Hepatic stellate cell (primary cell): ENCODE results near the gene RNF167.
"Not testable (repeated sequence)": the region's sequence is repeated elsewhere in the genome, so short reads cannot be mapped to it uniquely, and the experiment has no call there.

ENCODE experiments used
- DNase-seq: peaks from one replicate; pipeline ENCODE4 v3.0.0; 2011; ENCODE audit warnings: low spot score

The RNF167 gene

GRCh38 chr17:4902540-4902939, 37.5 kb upstream of the RNF167 start:
- no peak for DNase-seq

DNA sequence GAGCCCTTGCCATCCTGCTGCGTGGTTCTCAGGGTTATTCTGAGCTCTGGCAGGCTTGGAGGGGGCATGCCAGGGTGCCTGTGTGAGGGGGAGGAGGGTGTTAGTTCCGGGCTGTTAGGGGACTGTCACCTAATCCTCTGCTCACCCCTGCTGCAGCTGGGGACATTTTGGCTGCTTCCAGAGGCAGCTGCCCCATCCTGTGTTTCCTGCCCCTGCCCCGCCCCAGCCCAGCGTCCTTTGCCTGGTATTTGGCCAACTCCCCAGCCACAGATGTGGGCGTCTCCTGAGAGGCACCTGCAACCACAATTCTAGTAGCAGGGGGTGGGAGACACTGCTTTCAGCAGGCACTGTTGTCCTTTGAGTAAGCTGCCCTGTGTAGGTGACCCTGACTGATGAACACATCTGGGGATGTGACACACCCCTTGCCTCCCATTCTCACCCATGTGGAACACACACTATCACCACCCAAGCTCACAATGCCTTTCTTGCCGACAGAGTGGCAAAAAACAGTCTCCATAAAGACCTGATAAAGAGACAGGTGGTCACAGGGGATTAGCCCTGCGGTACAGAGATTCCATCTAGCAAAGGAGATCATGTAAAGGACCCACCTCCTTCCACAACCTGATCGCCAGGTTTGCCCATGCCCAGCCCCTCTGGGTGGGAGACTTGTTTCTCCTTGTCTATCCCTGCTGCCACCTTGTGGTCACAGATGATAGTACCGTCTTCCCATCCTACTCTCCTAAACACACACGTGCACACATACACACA, 36.8 kb upstream of the RNF167 start, which contains the start of gene CHRNE:
TSS of gene CHRNE (minus strand) at position 48 of the 768 bp plus-strand sequence. CDS start at position 13, 35 bp downstream.
- DNase-seq, result no peak

DNA sequence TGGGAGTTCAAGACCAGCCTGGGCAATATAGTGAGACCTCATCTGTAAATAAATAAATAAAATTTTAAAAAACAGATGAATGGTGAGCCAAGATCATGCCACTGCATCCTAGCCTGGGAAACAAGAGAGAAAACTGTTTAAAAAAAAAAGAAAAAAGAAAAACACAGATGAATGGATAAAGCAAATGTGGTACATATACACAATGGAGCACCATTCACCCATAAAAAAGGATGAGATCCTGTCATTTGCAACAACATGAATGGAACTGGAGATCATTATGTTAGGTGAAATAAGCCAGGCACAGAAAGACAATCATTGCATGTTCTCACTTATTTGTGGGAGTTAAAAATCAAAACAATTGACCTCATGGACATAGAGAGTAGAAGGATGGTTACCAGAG, 33.4 kb upstream of the RNF167 start:
- DNase-seq, result not testable (repeated sequence)

- no peak for DNase-seq
Observed at GRCh38 chr17:4908301-4908700, 31.8 kb upstream of the RNF167 start.

GRCh38 chr17:4908711-4909496, 31.2 kb upstream of the RNF167 start:
- peak; percentile 87 for DNase-seq

GRCh38 chr17:4913994-4914393, 26.1 kb upstream of the RNF167 start:
- DNase-seq, result no peak

DNA sequence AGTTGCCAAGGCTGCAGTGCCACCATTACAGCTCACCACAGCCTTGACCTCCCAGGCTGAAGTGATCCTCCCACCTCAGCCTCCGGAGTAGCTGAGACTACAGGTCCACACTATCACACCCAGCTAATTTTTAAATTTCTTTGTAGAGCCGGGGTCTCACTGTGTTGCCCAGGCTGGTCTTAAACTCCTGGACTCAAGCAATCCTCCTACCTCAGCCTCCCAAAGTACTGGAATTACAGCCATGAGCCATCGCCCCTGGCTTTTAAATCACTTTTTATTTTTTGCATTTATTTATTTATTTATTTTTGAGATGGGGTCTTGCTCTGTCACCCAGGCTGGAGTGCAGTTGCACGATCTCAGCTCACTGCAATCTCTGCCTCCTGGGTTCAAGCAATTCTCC, 25.5 kb upstream of the RNF167 start:
- DNase-seq, result not testable (repeated sequence)

DNA sequence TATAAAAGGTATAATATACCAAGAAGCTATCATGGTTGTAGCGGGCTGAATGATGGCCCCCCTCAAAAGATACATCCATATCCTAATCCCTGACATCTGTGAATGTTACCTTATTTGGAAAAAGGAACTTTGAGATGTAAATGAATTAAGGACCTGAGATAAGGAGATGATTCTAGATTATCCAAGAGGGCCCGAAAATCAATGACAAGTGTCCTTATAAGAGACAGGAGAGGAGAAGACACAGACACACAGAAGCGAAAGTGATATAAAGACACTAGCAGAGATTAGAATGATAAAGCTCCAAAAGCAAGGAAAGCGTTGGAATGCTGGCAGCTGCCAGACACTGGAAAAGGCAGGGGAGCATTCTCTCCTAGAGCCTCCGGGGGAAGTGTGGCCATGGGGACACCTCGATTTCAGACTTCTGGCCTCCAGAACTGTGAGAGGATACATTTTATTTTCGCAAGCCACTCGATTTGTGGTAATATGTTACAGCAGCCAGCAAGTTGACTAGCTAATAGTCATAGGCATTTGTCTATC, 20.5 kb upstream of the RNF167 start:
- no peak for DNase-seq

GRCh38 chr17:4920351-4921048, 19.6 kb upstream of the RNF167 start:
- DNase-seq, result no peak

DNA sequence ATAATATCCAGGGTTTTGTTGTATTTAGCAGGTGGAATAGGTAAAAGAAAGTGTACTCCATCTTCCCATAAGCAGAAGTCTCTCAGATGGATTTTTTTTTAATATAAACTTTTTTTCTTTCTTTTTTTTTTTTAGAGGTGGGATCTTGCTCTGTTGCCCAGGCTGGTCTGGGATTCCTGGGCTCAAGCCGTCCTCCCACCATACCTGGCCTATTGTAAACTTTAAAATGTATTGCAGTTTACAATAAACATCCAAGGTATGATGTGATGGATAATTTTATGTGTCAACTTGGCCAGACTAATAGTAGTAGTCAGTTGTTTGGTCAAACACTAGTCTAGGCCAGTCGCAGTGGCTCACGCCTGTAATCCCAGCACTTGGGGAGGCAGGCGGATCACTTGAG, 18.7 kb upstream of the RNF167 start:
- DNase-seq, result no peak

DNA sequence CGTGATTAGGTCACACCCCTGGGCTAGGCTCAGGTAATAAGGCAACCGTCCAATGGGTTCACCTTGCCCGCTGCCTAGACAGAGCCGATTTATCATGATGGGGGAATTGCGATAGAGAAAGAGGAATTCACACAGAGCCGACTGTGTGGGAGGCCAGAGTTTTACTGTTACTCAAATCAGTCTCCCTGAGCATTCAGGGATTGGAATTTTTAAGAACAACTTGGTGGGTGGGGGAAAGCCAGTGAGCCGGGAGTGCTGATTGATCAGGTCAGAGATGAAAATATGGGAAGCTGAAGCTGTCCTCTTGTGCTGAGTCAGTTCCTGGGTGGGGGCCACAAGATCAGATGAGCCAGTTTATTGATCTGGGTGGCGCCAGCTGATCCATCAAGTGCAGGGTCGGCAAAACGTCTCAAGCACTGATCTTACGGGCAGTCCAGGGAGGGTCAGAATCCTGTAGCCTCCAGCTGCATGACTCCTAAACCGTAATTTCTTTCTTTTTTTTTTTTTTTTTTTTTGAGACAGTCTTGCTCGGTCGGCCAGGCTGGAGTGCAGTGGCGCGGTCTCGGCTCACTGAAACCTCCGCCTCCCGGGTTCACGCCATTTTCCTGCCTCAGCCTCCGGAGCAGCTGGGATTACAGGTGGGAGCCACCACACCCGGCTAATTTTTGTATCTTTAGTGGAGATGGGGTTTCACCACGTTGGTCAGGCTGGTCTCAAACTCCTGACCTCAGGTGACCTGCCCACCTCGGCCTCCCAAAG, 13.3 kb upstream of the RNF167 start:
- DNase-seq, result not testable (repeated sequence)

DNA sequence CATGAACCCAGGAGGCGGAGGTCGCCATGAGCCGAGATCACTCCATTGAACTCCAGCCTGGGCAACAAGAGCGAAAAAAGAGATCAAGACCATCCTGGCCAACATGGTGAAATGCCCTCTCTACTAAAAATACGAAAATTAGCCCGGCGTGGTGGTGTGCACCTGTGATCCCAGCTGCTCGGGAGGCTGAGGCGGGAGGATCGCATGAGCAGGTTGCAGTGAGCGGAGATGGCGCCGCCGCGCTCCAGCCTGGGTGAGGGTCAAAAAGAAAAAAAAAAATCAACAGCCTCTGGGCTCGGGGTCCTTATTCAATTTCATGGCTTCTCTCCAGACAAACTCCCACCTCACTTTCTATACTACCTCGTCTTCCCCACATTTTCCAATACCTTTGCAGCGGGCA, 11.2 kb upstream of the RNF167 start:
- DNase-seq, result no peak

DNA sequence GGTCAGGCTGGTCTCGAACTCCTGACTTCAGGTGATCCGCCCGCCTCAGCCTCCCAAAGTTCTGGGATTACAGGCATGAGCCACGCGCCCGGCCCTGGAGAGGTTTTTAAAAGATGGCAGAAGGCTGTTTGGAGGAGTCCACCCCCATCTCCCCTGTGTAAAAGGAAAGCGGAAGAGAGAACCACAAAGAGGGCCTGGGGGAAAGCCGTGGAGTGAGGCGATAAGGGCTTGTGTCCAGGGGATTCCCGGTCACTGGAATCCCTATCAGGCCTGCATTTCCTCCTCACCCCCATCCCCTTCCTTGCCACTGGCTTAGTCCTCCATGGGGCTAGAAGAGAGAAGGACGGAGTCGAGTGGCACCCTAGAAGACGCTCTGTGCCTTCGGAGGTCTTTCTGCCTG, 8.1 kb upstream of the RNF167 start, which contains the start of gene GP1BA:
TSS of gene GP1BA (plus strand) at position 315 of the 400 bp plus-strand sequence. CDS start 328 bp downstream, outside the sequence.
- no peak for DNase-seq

DNA sequence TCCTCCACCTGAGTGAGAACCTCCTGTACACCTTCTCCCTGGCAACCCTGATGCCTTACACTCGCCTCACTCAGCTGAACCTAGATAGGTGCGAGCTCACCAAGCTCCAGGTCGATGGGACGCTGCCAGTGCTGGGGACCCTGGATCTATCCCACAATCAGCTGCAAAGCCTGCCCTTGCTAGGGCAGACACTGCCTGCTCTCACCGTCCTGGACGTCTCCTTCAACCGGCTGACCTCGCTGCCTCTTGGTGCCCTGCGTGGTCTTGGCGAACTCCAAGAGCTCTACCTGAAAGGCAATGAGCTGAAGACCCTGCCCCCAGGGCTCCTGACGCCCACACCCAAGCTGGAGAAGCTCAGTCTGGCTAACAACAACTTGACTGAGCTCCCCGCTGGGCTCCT, 7.3 kb upstream of the RNF167 start:
- DNase-seq, result no peak

DNA sequence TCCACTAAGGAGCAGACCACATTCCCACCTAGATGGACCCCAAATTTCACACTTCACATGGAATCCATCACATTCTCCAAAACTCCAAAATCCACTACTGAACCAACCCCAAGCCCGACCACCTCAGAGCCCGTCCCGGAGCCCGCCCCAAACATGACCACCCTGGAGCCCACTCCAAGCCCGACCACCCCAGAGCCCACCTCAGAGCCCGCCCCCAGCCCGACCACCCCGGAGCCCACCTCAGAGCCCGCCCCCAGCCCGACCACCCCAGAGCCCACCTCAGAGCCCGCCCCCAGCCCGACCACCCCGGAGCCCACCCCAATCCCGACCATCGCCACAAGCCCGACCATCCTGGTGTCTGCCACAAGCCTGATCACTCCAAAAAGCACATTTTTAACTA, 6.4 kb upstream of the RNF167 start:
- no peak for DNase-seq

DNA sequence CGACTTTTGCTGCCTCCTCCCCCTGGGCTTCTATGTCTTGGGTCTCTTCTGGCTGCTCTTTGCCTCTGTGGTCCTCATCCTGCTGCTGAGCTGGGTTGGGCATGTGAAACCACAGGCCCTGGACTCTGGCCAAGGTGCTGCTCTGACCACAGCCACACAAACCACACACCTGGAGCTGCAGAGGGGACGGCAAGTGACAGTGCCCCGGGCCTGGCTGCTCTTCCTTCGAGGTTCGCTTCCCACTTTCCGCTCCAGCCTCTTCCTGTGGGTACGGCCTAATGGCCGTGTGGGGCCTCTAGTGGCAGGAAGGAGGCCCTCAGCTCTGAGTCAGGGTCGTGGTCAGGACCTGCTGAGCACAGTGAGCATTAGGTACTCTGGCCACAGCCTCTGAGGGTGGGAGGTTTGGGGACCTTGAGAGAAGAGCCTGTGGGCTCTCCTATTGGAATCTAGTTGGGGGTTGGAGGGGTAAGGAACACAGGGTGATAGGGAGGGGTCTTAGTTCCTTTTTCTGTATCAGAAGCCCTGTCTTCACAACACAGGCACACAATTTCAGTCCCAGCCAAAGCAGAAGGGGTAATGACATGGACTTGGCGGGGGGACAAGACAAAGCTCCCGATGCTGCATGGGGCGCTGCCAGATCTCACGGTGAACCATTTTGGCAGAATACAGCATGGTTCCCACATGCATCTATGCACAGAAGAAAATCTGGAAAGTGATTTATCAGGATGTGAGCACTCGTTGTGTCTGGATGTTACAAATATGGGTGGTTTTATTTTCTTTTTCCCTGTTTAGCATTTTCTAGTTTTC, 5.7 kb upstream of the RNF167 start:
- peak; percentile 70 for DNase-seq

GRCh38 chr17:4935650-4936049, 4.4 kb upstream of the RNF167 start:
- no peak for DNase-seq

DNA sequence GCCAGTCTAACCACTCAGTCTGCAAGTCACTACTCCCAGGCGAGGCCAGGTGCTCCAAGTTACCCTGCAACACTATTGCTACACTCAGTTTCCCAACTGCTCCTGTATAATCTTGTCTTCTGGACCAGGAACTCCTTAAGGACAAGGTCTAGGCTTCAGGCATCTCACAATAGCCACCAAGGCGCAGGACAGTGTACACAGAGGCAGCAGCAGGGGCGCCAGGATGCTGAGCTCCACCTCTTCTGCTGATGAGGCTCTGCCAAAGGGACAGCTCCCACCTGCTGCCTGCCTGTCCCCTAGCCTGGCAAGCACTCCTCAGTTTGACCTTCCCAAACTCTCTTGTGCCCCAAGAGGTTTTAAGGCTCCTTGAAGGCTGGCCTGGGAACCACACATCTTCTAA, 3.6 kb upstream of the RNF167 start:
- no peak for DNase-seq

GRCh38 chr17:4937553-4937952, 2.5 kb upstream of the RNF167 start:
- no peak for DNase-seq

DNA sequence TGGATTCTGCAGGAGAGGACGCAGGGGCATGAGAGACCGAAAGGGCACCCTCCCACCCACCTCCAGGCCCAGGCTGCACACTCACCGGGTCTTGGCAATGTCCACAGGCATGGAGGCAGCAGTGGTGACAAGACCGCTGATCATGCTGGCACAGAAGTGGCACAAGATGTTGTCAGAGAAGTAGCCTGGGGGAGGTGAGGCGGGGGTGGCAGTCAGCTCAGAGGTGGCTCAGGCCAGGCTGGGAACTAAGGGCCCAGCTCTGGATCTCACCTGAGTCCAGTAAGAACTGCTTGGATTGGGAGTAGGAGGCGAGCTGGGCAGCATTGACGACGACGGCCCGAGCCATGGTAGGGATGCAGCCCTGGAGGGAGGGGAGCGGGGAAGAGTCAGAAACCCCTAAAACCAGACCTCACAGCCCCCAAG, 2.0 kb upstream of the RNF167 start:
- DNase-seq, result no peak
